Natural killer cell treated with Interleukin-12 subunit alpha and Interleukin-12 subunit beta and Interleukin-15 and Interleukin-18, amount 100 ng/mL, for 72 hours (primary cell): Measurements from ENCODE around the gene MYLK. TPM values are rescaled to one million over a fixed set of nuclear protein-coding genes. Genes with fewer than 3 reads are reported as not detected.

Source experiments
- ATAC-seq, 2 donors: fragments of 150-1000 bp; cut with Tn5 transposase in 1 of 2; sonication (Bioruptor Pico), chemical (Tn5 transposase) in 1 of 2; 2 replicates each; pipeline ENCODE4 v1.10.0; 2021
- DNase-seq: peaks from one replicate; pipeline ENCODE4 v3.0.0; 2022; ENCODE audit warnings: low spot score
- H3K27ac Mint-ChIP-seq, 2 donors: 1 replicate in 1 of 2; 2 replicates in 1 of 2; pipeline ENCODE4 v1.8.0; 2022; ENCODE audit warnings: mixed read lengths in 2 of 2, mild to moderate bottlenecking in 1 of 2, moderate library complexity in 1 of 2
- H3K27me3 Mint-ChIP-seq, 2 donors: 1 replicate in 1 of 2; 2 replicates in 1 of 2; pipeline ENCODE4 v1.8.0; 2022; ENCODE audit warnings: mixed read lengths in 2 of 2
- H3K36me3 Mint-ChIP-seq: one replicate; pipeline ENCODE4 v1.8.0; 2022; ENCODE audit warnings: mixed read lengths
- H3K4me1 Mint-ChIP-seq, 2 donors: 1 replicate in 1 of 2; 2 replicates in 1 of 2; pipeline ENCODE4 v1.8.0; 2022; ENCODE audit warnings: low read depth in 2 of 2, mixed read lengths in 2 of 2, mild to moderate bottlenecking in 1 of 2
- H3K4me3 Mint-ChIP-seq: one replicate; pipeline ENCODE4 v1.8.0; 2022; ENCODE audit warnings: mixed read lengths
- H3K9me3 Mint-ChIP-seq: 2 replicates; pipeline ENCODE4 v1.8.0; 2022; ENCODE audit warnings: mixed read lengths
- total RNA-seq, 2 donors: library from RNA; stranded (reverse); gene quantifications; one replicate each; pipeline ENCODE4 v1.2.3, GENCODE V29; 2022

The MYLK gene
- total RNA-seq, 2 donors from 2014 or later: 0.12 to 0.14 TPM

GRCh38 chr3:123576122-123576521 is 308.0 kb downstream of the MYLK start:
- DNase-seq (no peak), ATAC-seq (no peak)
- no peaks in the 10 kb centered on the region for H3K27me3 Mint-ChIP-seq
- no peak overlapping the region for H3K27ac Mint-ChIP-seq
- no peaks in the 10 kb centered on the region for H3K9me3 Mint-ChIP-seq
- no peak overlapping the region for H3K4me3 Mint-ChIP-seq
- H3K4me1 Mint-ChIP-seq: peaks cover 0 to 2% of the 10 kb centered on the region in 2 donors
- H3K36me3 Mint-ChIP-seq: peaks cover 8% of the 10 kb centered on the region

GRCh38 chr3:123571973-123572365 is 312.2 kb downstream of the MYLK start:
- H3K27me3 Mint-ChIP-seq: no peaks in the 10 kb centered on the region
- no peak overlapping the region for H3K27ac Mint-ChIP-seq
- H3K36me3 Mint-ChIP-seq: peaks cover 6% of the 10 kb centered on the region
- H3K4me3 Mint-ChIP-seq: no peak overlapping the region
- peaks cover 0 to 7% of the 10 kb centered on the region in 2 donors for H3K4me1 Mint-ChIP-seq
- DNase-seq (no peak), ATAC-seq (no peak)
- no peaks in the 10 kb centered on the region for H3K9me3 Mint-ChIP-seq

GRCh38 chr3:123571264-123571972 is 312.7 kb downstream of the MYLK start:
- Mint-ChIP-seq H3K27me3 (no peaks in the 10 kb centered on the region), H3K9me3 (no peaks in the 10 kb centered on the region), H3K4me3 (no peak overlapping the region), H3K27ac (no peak overlapping the region), H3K4me1 (peaks cover 0 to 7% of the 10 kb centered on the region in 2 donors), H3K36me3 (peaks cover under 1% of the 10 kb centered on the region)
- ATAC-seq (no peak), DNase-seq (no peak)

GRCh38 chr3:123568875-123569274 is 315.3 kb downstream of the MYLK start:
- Mint-ChIP-seq H3K4me3 (no peak overlapping the region), H3K36me3 (no peaks in the 10 kb centered on the region), H3K4me1 (peaks cover 4 to 9% of the 10 kb centered on the region in 2 donors), H3K9me3 (no peaks in the 10 kb centered on the region), H3K27me3 (no peaks in the 10 kb centered on the region), H3K27ac (no peak overlapping the region)
- DNase-seq (no peak), ATAC-seq (no peak)

GRCh38 chr3:123568034-123568433 is 316.1 kb downstream of the MYLK start:
- H3K9me3 Mint-ChIP-seq: no peaks in the 10 kb centered on the region
- H3K27ac Mint-ChIP-seq: peak overlapping the region in 1 of 2 donors; percentile 1

GRCh38 chr3:123564056-123564455 is 320.1 kb downstream of the MYLK start:
- H3K4me3 Mint-ChIP-seq: no peak overlapping the region
- no peak for ATAC-seq
- no peak for DNase-seq
- no peak overlapping the region for H3K27ac Mint-ChIP-seq
- no peaks in the 10 kb centered on the region for H3K27me3 Mint-ChIP-seq
- no peaks in the 10 kb centered on the region for H3K9me3 Mint-ChIP-seq
- peaks cover 15 to 16% of the 10 kb centered on the region in 2 donors for H3K4me1 Mint-ChIP-seq
- no peaks in the 10 kb centered on the region for H3K36me3 Mint-ChIP-seq

More at GRCh38 chr3:123568034-123568433, 316.1 kb downstream of the MYLK start:
- H3K4me3 Mint-ChIP-seq: no peak overlapping the region
- H3K27me3 Mint-ChIP-seq: no peaks in the 10 kb centered on the region
- ATAC-seq (no peak), DNase-seq (no peak)
- H3K36me3 Mint-ChIP-seq: no peaks in the 10 kb centered on the region
- H3K4me1 Mint-ChIP-seq: peaks cover 12 to 15% of the 10 kb centered on the region in 2 donors

- Mint-ChIP-seq H3K9me3 (no peaks in the 10 kb centered on the region), H3K27ac (peak overlapping the region; percentile 57 to 60), H3K4me1 (peaks cover 13 to 15% of the 10 kb centered on the region in 2 donors), H3K27me3 (no peaks in the 10 kb centered on the region), H3K36me3 (no peaks in the 10 kb centered on the region), H3K4me3 (no peak overlapping the region)
- no peak for ATAC-seq
- no peak for DNase-seq
These were observed 321.6 kb downstream of the MYLK start for GRCh38 chr3:123562547-123562946.

GRCh38 chr3:123561188-123561587 is 322.9 kb downstream of the MYLK start:
- no peak for ATAC-seq
- H3K27me3 Mint-ChIP-seq: no peaks in the 10 kb centered on the region
- H3K9me3 Mint-ChIP-seq: no peaks in the 10 kb centered on the region
- no peaks in the 10 kb centered on the region for H3K36me3 Mint-ChIP-seq
- no peak overlapping the region for H3K4me3 Mint-ChIP-seq
- H3K27ac Mint-ChIP-seq: no peak overlapping the region
- DNase-seq: no peak
- peaks cover 13 to 15% of the 10 kb centered on the region in 2 donors for H3K4me1 Mint-ChIP-seq

Other genes with a start within 250 kb of the MYLK start
- 10 to 100 TPM; 30.3 to 59.6 TPM for gene CCDC14, start 76.9 kb upstream of the MYLK start, total RNA-seq
- gene ROPN1, start 107.8 kb upstream of the MYLK start, total RNA-seq: not detected
- under 1 TPM; 0.26 to 0.86 TPM for gene KALRN, start 149.0 kb upstream of the MYLK start, total RNA-seq